Glomerular endothelial cell (primary cell): ENCODE measurements around the gene SCNN1A. TPM values are rescaled to one million over a fixed set of nuclear protein-coding genes. Genes with fewer than 3 reads are reported as not detected.

ENCODE experiments used
- DNase-seq: peaks from one replicate; pipeline ENCODE4 v3.0.0-alpha.2; 2011; ENCODE audit warnings: low read depth, low spot score; ENCODE audit errors: extremely low read depth
- total RNA-seq: library from RNA; depleted of rRNA; stranded (reverse); fragments of >200 nt; gene quantifications from 2 replicates; pipeline ENCODE4 v1.2.3, GENCODE V29; 2015

Gene SCNN1A
- total RNA-seq, 1 donor from 2014 or later, result not detected

- no peak for DNase-seq
These were observed 73.6 kb downstream of the SCNN1A start for GRCh38 chr12:6301721-6302120.

- no peak for DNase-seq
These were observed 78.2 kb downstream of the SCNN1A start for GRCh38 chr12:6297170-6297569.

Other genes starting within 250 kb of the SCNN1A start
- 555 and 1,509 TPM in 2 replicates for gene CD9, start 175.2 kb downstream of the SCNN1A start, total RNA-seq
- not detected in 2 replicates for gene PLEKHG6, start 64.9 kb downstream of the SCNN1A start, total RNA-seq
- gene TNFRSF1A, start 33.5 kb downstream of the SCNN1A start, total RNA-seq, result 204 and 214 TPM in 2 replicates
- 177 and 186 TPM in 2 replicates for gene LTBR, start 8.6 kb upstream of the SCNN1A start, total RNA-seq
- 0.53 TPM in 1 of 2 replicates, not detected in the other for gene CD27, start 69.4 kb upstream of the SCNN1A start, total RNA-seq
- gene TAPBPL, start 76.5 kb upstream of the SCNN1A start, total RNA-seq, result 32.8 and 38.7 TPM in 2 replicates
- gene VAMP1, start 95.1 kb upstream of the SCNN1A start, total RNA-seq, result 1.8 and 7.2 TPM in 2 replicates
- gene MRPL51, start 117.7 kb upstream of the SCNN1A start, total RNA-seq, result 76.3 and 86.1 TPM in 2 replicates
- gene NCAPD2, start 118.5 kb upstream of the SCNN1A start, total RNA-seq, result 37.3 and 45.0 TPM in 2 replicates
- gene GAPDH, start 159.0 kb upstream of the SCNN1A start, total RNA-seq, result 4,807 and 5,799 TPM in 2 replicates
- gene IFFO1, start 180.5 kb upstream of the SCNN1A start, total RNA-seq, result 26.7 and 30.5 TPM in 2 replicates
- gene NOP2, start 192.7 kb upstream of the SCNN1A start, total RNA-seq, result 29.7 and 46.9 TPM in 2 replicates
- gene CHD4, start 231.8 kb upstream of the SCNN1A start, total RNA-seq, result 183 and 211 TPM in 2 replicates